GM18867 (cell line): Measurements from ENCODE around the gene OXA1L.
"Not testable (repeated sequence)": the region's sequence is repeated elsewhere in the genome, so short reads cannot be mapped to it uniquely, and the experiment has no call there.

Source experiments
- ATAC-seq: cut with Tn5 transposase; IDR thresholded peaks from one replicate; pipeline ENCODE4 v1.9.1; 2021; ENCODE audit warnings: mild to moderate bottlenecking, moderate library complexity; ENCODE audit not compliant: unreplicated experiment

OXA1L gene

GRCh38 chr14:22766457-22767322 lies at the start of gene OXA1L:
TSS of gene OXA1L (plus strand) at chr14:22766688. CDS start at chr14:22766702, 14 bp downstream.
- peak; percentile 77 for ATAC-seq

- ATAC-seq: no peak
Observed at GRCh38 chr14:22718091-22718490, 48.4 kb upstream of the OXA1L start.

GRCh38 chr14:22721213-22721612 lies 45.3 kb upstream of the OXA1L start:
- no peak for ATAC-seq

- ATAC-seq: no peak
Observed at GRCh38 chr14:22723815-22724214, 42.7 kb upstream of the OXA1L start.

- not testable (repeated sequence) for ATAC-seq
Observed at GRCh38 chr14:22724847-22725246, 41.6 kb upstream of the OXA1L start.

GRCh38 chr14:22725374-22725773 lies 41.1 kb upstream of the OXA1L start:
- not testable (repeated sequence) for ATAC-seq

GRCh38 chr14:22726012-22726411 lies 40.5 kb upstream of the OXA1L start:
- ATAC-seq: no peak

- not testable (repeated sequence) for ATAC-seq
Observed at GRCh38 chr14:22732062-22732461, 34.4 kb upstream of the OXA1L start.

GRCh38 chr14:22733829-22734228 lies 32.7 kb upstream of the OXA1L start:
- ATAC-seq: no peak

GRCh38 chr14:22735096-22735495 lies 31.4 kb upstream of the OXA1L start:
- ATAC-seq: no peak

GRCh38 chr14:22736384-22736783 lies 30.1 kb upstream of the OXA1L start:
- not testable (repeated sequence) for ATAC-seq

- peak; percentile 69 for ATAC-seq
Observed at GRCh38 chr14:22737052-22737451, 29.4 kb upstream of the OXA1L start.

- no peak for ATAC-seq
Observed at GRCh38 chr14:22739423-22739822, 27.1 kb upstream of the OXA1L start.

- no peak for ATAC-seq
Observed at GRCh38 chr14:22740020-22740419, 26.5 kb upstream of the OXA1L start.

GRCh38 chr14:22747769-22748168 lies 18.7 kb upstream of the OXA1L start:
- no peak for ATAC-seq

GRCh38 chr14:22748206-22748605 lies 18.3 kb upstream of the OXA1L start:
- no peak for ATAC-seq

GRCh38 chr14:22748631-22749068 lies 17.8 kb upstream of the OXA1L start:
- no peak for ATAC-seq

GRCh38 chr14:22752422-22752821 lies 14.1 kb upstream of the OXA1L start:
- ATAC-seq: no peak

- ATAC-seq: no peak
Observed at GRCh38 chr14:22753586-22753985, 12.9 kb upstream of the OXA1L start.

- ATAC-seq: not testable (repeated sequence)
Observed at GRCh38 chr14:22757972-22758650, 8.4 kb upstream of the OXA1L start.

- ATAC-seq: no peak
Observed at GRCh38 chr14:22761734-22762133, 4.8 kb upstream of the OXA1L start.

GRCh38 chr14:22764382-22764781 lies 2.1 kb upstream of the OXA1L start:
- no peak for ATAC-seq
